HPDE6-E6E7 (cell line): ENCODE results near the gene S100A13.
A peak's percentile ranks its signal among the peaks of the same experiment; 100 is the strongest.

Source experiments
- DNase-seq: peaks from one replicate; pipeline ENCODE4 v3.0.0; 2011; ENCODE audit warnings: missing footprints; ENCODE audit errors: extremely low spot score

Gene S100A13

DNA sequence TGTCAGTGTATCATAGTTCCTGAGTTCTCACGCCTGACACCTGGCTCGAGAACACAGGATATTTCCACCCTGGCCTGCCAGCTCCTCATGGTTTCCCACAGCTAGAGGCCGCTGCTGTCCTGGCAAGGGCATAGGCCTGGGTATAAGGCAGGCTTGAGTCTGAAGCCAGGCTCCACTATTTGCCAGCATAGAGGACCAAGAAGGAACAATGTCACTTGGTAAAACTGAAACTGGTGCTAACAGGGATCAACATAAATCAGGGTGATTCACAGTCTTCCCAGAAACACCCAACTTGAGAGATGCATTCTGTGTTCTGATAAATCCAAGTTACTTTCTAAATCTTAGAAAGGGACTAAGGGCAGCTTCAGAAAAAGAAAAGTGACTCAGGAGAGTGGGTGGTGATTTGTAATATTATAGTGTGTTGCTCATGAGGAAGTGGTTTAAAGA is 54.7 kb downstream of the S100A13 start:
- DNase-seq, result peak; percentile 78

DNA sequence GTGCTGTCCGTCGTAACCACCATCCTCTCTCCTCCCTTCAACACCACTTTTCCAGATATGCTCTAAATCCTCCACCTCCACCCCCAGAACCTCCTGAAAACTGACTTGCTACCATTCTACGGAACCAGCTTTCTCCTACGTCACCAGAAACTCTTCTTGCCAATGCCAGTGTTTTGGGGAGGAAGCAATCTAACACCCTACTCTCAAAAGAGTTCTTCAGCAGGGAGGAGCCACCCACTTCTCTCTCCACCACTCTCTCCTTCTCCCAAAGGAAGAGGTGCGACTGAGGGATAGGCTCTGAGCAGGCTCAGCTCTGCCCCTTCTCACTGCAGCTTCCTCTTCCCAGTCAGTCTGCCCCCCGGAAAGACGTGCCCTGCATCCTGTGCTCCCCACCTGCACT is 55.6 kb downstream of the S100A13 start:
- no peak for DNase-seq

DNA sequence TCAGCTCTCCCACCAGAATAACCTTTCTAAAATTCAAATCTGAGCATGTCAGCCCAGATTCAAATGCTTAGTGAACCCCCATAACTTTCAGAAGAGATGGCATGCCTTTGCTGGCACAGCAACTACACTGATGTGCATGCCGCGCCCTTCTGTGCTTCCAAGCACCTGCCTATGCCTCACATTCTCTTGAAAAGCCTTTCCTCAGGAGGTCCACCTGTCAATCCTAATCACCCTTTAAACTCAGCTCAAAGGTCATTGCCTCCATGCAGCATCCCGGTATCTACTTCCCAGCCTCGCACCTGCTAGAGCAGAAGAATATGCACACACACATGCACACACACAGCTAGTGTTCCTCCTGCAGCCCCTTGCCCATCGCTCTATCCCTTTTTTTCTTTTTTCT is 56.4 kb downstream of the S100A13 start:
- DNase-seq, result no peak

DNA sequence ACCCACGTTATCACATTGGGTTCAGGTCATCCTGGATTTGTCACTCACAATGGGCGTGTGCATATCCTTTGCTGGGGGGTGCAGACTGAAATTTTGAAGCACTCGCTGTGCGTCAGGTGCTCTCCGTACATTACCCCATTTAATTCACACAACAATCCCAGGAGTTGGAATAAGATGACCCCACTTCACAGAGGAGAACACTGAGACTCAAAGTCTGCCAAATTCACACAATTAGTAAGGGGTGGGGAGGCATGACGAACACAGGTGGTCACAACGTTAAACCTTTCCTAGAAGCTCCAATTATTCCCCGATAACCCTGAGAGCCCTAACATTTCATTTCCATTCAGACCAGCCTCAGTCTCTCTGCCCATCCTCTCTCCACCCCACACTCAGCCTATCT is 57.8 kb downstream of the S100A13 start:
- no peak for DNase-seq
